NOMO-1 treated with DMSO at 0.1 percent for 48 hours (cell line): ENCODE results near the gene SEMG1.

Source experiments
- DNase-seq: peaks from one replicate; lab custom pipeline; 2025; ENCODE audit not compliant: unreplicated experiment; lab: John Stamatoyannopoulos, UW

The SEMG1 gene, protein sequence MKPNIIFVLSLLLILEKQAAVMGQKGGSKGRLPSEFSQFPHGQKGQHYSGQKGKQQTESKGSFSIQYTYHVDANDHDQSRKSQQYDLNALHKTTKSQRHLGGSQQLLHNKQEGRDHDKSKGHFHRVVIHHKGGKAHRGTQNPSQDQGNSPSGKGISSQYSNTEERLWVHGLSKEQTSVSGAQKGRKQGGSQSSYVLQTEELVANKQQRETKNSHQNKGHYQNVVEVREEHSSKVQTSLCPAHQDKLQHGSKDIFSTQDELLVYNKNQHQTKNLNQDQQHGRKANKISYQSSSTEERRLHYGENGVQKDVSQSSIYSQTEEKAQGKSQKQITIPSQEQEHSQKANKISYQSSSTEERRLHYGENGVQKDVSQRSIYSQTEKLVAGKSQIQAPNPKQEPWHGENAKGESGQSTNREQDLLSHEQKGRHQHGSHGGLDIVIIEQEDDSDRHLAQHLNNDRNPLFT

DNA sequence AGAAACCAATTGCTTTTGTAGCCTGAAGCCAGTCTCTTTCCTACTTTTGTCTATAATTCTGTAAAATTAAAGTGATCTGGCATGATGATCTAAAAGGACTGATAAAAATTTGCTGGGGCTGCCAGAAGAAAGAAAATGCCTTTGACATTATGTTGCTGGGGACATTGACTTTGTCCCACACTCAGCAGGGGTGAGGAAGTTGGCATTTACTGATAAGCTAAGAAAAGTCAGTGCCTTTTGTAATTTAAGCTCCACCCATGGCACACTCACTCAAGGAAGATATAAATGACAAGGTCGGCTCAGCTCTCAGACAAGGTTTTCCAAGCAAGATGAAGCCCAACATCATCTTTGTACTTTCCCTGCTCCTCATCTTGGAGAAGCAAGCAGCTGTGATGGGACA, at the start of gene SEMG1:
TSS of gene SEMG1 (plus strand) at position 309 of the 400 bp plus-strand sequence. CDS start at position 330, 21 bp downstream.
- no peak for DNase-seq

DNA sequence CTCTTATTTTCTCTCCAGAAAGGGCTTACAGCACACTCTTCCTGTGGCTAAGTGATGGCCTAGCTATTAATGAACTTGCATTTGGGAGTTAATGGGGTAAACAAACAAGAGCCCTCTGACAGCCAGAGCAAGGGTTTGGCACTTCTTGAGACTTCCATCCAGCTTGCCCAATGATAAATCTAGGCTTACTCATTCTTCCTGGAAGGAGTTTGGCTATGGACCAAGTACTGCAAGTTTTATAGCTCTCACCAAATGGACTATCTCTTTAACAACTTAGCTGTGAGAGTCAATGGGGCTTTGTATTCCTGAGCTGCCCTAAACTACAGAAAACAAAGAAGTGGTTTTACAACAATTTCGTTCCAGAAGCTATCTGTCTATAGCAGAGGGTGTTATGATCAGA, 48.9 kb upstream of the SEMG1 start:
- no peak for DNase-seq

DNA sequence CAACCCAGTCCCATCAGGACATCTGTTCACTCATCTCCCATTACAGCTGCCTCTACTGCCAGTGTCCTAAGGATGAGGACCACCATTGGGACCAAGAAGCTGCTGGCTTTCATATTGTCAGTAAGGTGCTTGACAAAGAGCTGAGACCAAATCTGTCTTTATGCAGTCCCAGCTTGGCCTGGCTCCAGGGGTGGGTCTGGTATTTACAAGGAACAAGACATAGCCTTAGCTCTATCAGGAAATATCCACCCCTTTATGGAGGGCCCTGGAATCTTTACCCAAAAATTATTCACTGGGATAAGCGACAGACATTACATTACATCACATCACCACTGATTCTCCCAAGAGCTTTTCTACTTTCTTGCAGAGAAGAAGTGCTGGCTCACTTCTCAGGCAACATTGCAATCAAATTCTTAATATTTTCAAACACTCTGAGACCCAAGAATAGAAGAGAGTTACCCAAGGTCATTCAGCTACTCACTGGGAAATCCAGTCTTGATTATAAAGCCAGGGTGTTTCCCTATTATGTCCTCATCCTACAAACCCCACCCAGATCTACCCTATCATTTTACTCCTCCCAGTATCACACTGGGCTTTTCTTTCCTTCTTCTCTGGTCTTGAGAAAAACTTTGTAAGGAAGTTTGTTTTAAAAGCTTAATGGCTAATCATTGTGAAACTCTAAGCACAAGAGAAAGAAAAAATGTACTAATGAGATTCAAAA, 43.6 kb upstream of the SEMG1 start:
- no peak for DNase-seq

DNA sequence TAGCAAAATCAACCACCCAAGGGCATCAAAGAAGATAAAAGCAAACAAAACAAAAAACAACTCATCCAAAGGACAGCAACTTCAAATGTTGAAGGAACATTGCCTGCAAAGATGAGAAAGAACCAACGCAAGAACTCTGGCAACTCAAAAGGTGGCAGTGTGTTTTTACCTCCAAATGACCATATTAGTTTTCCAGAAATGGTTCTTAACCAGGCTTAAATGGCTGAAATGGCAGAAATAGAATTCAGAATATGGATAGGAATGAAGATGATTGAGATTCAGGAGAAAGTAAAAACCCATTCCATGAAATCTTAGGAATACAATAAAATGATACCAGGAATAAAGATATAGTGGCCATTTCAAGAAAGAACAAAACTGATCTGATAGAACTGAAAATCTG, 41.9 kb upstream of the SEMG1 start:
- no peak for DNase-seq

DNA sequence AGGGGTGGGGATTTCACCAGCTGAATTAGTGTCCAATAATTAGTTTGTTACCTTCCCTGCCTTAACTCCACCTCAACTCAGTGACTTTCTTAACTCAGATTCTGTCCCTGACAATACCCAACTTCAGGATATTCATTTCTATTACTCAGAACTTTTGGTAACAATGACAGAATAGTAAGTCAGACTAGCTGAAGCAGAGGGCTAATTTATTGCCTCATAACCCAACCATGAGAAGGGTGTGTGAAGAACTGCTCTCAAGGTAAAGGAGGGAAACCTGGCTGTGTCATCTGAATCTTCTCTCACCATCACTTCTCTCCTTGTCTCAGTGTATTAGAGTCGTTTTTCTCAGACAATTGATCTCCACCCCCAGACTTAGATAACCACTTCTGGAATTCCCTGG, 33.3 kb upstream of the SEMG1 start:
- DNase-seq: no peak

DNA sequence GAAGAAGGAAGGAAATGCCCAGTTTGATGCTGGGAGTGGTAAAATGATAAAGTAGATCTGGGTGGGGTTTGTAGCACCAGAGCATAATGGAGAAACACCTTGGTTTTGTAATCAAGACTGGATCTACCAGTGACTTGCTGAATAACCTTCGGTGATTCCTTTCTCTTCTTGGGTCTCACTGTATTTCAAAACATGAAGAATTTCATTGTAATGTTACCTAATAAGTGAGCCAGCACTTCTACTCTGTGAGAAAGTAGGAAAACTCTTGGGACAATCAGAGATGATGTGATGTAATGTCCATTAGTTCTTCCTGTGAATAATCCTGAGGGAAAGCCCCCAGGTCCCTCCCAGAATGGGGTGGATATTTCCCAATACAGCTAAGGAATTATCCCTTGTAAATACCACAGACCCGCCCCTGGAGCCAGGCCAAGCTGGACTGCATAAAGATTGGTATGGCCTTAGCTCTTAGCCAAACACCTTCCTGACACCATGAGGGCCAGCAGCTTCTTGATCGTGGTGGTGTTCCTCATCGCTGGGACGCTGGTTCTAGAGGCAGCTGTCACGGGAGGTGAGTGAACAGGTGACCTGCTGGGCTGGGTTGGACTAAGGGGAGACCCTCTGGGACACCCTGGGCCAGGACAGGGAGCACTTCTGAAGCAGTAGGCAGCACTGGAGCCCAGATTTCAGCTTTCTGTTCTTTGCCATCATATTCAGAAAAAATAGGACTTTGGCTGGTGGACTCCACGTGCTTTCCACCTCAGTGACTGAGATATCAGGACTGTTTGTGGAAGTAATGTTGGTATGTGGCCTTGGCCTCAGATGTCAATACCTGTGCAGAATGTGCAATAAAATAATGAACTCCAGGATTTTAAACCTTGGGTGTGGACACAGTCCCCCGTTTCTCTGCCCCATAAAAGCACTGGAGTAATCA, 32.1 kb upstream of the SEMG1 start, which contains the start of gene PI3:
TSS of gene PI3 (plus strand) at position 469 of the 931 bp plus-strand sequence. CDS start at position 490, 21 bp downstream.
- no peak for DNase-seq

DNA sequence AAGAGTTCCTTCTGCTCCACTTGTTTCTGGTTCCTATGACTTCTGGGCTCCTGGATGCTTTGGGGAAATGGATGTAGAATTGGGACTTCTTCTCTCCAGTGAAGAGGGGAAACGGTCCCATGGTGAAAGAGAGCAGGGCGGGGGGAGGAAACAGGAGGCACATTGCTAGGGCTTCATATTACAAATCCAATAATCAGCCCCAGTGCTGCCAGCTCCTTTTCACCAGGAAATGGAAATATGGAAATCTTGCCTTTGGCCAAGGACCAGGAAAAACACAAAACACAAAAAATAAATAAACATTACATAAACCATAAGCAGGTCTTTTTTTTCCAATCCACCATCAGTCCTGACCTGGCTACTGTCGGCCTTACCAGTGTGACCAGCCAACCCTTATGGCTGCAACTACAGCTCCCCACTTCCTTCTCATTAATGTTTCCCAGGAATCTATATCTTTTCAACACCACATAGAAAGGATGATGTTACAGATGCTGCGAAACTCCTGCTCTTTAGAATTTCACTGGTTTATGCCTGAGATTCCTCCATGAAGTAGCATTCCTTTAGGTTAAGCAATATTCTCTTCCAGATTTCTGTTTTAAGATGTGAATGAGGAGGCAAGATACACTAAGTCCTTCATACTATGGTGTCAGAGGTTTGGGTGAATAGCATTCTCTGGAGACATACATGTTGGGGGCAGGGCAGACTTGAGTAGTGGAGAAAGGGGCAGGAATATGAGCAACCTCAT, 30.1 kb upstream of the SEMG1 start:
- DNase-seq: no peak

DNA sequence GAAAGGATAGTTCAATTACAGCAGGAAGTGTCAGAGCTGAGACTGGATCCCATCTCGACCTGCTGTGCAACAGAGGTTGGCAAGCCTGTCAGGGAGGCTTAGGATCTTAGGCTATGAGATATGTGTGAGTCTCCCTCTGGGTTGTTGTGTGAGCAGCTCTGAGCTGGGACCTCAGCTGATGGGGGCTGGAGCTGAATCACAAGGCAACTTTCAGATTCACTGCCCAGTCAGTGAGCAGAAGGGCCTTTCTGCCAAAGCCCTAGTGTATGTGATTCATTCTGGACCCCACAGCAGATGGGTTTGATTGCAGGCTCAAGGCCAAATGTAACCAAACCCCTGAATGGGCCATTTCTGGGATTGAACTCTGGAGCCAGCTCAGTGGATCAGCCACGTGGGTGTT, 27.7 kb upstream of the SEMG1 start:
- no peak for DNase-seq

DNA sequence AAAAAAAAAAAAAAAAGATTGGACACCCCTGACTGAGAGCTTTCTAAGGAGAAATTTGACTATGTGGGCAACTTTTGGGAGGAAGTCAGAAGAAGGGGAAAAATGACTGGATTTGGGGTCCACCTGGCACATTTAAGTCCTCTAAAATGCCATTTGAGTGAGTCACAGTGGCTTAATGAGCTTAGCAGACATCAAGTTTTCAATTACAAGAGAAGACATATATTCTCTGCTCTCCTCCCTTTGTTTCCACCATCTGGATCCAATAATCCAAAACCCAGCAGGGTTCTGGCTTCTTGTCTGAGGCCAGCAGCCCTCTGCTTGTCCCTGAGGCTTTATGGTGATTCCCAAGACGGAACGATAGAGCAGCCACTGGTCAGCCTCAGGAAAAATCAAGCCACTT, 25.2 kb upstream of the SEMG1 start:
- no peak for DNase-seq

DNA sequence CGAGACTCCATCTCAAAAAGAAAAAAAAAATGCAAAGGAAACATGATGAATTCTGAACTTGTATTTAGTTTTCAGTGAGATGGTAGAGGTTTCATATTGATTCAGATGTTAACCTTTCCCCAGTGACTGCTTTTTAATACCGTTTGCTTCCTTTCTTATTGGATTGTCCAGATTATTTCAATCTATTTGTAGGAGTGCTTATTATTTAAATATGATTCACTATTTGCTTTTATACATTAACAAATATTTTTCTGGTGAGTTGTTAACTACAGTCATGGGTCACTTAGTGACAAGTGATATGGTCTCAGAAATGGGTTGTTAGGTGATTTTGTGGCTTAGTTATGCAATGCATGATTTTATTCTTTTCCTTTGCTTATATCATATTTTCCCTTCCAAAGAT, 23.7 kb upstream of the SEMG1 start:
- DNase-seq: no peak

DNA sequence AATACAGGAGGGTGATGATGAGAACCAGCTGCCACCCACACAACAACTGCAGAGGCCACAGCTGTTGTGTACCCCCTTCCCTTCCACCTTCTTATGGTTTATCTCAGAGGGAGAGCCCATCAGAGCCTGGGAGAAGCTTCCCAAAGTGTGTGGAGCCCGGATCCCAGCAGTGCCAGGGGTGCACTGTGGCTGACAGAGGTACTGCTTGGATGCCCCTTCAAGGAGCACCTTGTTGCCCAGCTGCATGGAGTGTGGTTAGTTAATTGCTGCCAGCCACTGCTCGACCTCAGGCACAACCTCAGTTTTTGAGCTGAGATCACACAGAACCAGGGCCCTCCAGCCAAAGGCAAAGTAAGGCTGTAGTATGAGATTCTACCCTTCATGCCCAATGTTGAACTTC, 19.1 kb upstream of the SEMG1 start:
- DNase-seq: no peak

DNA sequence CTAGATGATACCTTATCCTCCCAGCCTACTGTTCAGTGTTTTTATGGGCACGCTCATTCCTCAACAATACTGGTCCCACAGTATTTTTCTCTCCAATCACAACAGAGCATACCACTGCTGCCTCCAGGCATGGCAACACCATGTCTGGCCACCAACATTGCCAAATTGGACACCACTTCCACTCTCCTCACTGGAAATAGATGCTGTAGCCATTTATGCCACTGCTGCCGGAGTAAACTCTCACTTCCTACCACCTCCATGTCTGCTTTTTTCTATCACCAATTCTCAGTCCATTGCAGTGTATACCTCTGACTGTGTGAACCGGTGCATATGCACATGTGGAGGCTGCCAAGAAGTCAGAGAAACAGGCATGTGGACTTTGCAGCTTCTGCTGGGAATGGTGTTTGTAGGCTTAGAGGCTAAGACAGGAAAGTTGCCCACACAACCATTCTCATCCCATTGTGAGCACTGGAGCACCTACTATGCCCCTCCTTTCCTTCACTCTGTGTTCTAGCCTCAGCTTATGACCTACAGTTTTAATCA, 17.7 kb upstream of the SEMG1 start:
- no peak for DNase-seq

DNA sequence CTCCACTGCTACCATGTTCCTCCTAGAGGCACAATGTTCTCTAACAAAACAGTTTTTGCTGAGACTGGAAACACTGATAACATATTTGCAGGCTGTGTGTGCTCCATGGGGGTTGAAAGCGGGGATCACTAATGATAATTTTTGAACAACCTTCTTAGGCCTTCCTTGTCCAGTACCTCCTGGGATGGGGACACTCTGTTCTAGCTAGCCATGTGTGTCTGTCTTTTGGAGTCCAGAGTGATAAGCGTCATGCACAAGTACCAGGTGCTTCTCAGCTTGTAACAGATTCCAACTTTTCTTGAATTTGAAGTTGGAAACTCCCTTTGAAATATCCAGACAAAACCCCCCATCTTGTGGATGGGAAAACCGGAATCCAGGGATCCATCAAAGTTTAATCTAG, 17.0 kb upstream of the SEMG1 start:
- DNase-seq: no peak

DNA sequence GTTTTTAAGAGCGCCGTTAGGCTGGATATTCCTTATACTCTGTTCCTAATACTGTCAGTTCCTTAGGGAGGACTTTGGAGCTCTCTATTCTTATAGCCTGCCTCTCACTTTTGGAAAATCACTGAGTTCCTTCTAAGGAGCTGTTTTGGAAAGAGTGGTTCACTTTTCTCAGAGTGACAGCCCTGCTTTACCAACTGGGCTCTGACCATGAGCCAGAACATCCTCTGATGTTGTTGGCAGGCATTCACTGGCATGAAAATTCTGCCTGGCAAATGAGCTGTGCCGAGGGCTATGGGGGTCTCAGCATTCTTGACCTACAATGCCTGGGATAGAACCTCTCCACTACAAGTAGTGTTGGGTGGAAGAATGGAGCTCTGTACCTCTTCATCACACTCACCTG, 14.9 kb upstream of the SEMG1 start:
- no peak for DNase-seq

DNA sequence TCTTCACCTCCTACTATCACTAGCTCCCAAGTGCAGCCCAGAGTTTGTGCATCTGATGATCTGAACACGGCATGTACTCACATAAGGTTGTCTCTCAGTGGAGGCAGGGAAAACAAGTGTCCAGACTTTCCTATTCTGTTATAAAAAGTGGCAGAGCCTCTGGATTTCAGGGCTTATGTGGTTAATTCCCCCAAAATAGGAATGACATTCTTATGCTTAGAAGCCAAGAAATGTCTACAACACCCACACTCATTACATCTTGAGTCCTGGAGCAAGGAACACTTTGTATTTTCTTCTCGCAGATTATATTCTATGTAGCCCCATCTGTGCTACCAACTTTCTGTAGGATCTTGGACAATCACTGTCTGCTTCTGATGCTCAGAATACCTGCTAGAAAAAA, 13.5 kb upstream of the SEMG1 start:
- DNase-seq: no peak

DNA sequence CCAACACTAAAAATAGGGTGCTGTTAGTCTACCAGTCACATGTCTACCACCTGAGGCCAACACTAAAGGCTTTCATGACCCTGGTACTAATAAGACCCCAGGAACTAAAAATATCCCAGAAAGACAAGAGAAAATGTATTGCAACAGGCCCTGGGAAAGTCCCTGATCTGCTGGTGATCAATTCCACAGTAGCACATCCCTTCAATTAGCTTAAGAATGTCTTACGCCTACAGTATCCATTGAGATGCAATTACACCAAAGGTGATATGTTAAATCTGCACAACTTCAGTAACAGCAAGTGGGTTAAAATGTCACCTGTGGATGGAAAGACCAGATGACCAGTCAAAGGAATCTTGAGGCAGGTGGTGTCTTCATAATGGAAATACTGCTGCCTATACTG, 3.1 kb downstream of the SEMG1 start:
- no peak for DNase-seq

DNA sequence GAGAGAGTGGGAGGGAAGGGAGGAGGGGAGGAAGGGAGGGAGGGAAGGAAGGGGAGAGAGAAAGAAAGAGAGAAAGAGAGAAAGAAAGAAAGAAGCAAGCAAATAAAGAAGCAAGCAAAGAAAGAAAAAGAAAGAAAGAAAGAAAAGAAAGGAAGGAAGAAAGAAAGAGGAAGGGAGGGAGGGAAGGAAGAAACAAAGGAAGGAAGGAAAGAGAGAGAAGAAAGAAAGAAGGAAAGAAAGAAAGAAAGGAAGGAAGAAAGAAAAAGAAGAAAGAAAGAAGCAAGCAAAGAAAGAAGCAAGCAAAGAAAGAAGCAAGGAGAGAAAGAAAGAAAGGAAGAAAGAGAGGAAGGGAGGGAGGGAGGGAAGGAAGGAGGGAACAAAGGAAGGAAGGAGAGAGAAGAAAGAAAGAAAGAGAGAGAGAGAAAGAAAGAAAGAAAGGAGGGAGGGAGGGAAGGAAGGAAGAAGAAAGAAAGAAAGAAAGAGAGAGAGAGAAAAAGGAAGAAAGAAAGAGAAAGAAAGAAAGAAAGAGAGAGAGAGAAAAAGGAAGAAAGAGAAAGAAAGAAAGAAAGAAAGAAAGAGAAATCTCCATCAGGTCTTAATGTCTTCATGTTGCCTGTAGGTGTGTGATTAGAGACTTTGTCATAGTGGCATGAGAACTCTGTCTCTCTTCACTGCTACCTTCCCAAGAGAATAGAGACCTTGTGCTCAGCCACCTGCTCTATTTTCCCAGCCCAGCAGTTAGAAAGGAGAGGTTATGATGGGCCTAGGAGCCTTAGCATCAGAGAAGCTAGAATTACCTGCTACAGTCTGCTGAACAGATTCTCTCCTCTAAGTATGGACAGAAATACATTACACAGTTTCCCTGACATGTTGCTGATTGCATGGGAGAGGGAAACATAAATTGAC, 5.0 kb downstream of the SEMG1 start:
- no peak for DNase-seq

DNA sequence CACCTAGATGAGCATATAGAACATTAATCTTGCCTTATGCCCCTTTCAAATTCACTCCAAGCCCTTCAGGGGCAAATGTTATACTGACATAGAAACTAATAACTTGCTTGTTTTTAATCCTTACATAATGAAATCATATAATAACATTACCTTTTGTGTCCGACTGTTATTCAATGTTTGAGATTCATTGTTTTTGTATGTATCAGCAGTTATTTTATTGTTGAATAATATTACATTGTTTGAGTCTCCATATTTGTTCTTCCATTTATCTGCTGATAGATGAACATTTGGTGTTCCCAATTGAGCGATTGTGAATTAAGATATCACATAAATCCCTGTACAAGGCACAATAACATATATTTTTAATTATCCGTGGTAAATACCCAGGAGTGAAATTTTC, 6.0 kb downstream of the SEMG1 start:
- no peak for DNase-seq

DNA sequence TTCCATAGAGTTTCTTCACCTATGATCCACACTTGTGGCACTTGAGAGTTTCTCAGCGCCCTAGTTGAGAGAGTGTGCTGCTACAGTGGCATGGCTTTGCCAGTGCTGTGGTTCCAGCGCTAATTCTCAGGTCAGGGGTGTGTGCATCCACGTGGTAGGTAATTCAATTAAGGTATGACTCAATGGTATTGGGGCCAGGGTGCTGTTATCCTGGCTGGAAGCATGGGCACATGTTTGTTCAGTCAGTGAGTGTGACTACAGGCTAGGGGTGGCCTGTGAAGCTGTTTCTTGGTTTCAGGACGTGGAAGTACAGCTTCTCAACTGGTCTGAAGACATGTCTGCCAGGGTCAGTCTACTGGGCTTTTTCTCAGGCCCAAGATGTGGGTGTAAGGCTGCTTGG, 11.3 kb downstream of the SEMG1 start:
- DNase-seq: no peak
